ENCODE data around the gene TEKTIP1.

TEKTIP1 gene

GRCh38 chr19:3517638-3518037, 21.3 kb upstream of the TEKTIP1 start:
- Histone ChIP-seq H3K4me1 (ENCODE audit: control insufficient read depth, insufficient read depth, low read length, poor library complexity, severe bottlenecking) (peaks cover 5% of the 10 kb centered on the region), H3K4me3 (ENCODE audit: extremely low read depth, insufficient read depth, low read length, poor library complexity, severe bottlenecking) (no peak overlapping the region), H3K27ac (ENCODE audit: low read depth, low read length, severe bottlenecking) (no peak overlapping the region), H3K9me3 (ENCODE audit: control insufficient read depth, low read length) (no peaks in the 10 kb centered on the region), H3K36me3 (ENCODE audit: control insufficient read depth, insufficient read depth, low read length) (peaks cover 55% of the 10 kb centered on the region)
- WGBS, 2 experiments (ENCODE audit: insufficient coverage in 2 of 2): 100% methylated on average over 1 of the region's 2 CpGs

- Histone ChIP-seq H3K9me3 (ENCODE audit: control insufficient read depth, low read length) (no peaks in the 10 kb centered on the region), H3K27ac (ENCODE audit: low read depth, low read length, severe bottlenecking) (no peak overlapping the region), H3K4me1 (ENCODE audit: control insufficient read depth, insufficient read depth, low read length, poor library complexity, severe bottlenecking) (peaks cover 5% of the 10 kb centered on the region), H3K4me3 (ENCODE audit: extremely low read depth, insufficient read depth, low read length, poor library complexity, severe bottlenecking) (no peak overlapping the region), H3K36me3 (ENCODE audit: control insufficient read depth, insufficient read depth, low read length) (peaks cover 56% of the 10 kb centered on the region)
- WGBS, 2 experiments (ENCODE audit: insufficient coverage in 2 of 2): 74 to 76% methylated on average over 9 to 10 of the region's 10 CpGs
Measured at GRCh38 chr19:3518255-3518654, 20.7 kb upstream of the TEKTIP1 start.

- 100% methylated on average over 2 of the region's 2 CpGs; no CpG with 5 or more reads in 1 of the 2 experiments for WGBS, 2 experiments (ENCODE audit: insufficient coverage in 2 of 2)
- H3K27ac ChIP-seq (ENCODE audit: low read depth, low read length, severe bottlenecking): no peak overlapping the region
- peaks cover 60% of the 10 kb centered on the region for H3K36me3 ChIP-seq (ENCODE audit: control insufficient read depth, insufficient read depth, low read length)
- H3K4me3 ChIP-seq (ENCODE audit: extremely low read depth, insufficient read depth, low read length, poor library complexity, severe bottlenecking): no peak overlapping the region
- H3K4me1 ChIP-seq (ENCODE audit: control insufficient read depth, insufficient read depth, low read length, poor library complexity, severe bottlenecking): peaks cover 5% of the 10 kb centered on the region
- H3K9me3 ChIP-seq (ENCODE audit: control insufficient read depth, low read length): no peaks in the 10 kb centered on the region
Measured at GRCh38 chr19:3518659-3519058, 20.3 kb upstream of the TEKTIP1 start.

- 94 to 98% methylated on average over 16 of the region's 18 CpGs for WGBS, 2 experiments (ENCODE audit: insufficient coverage in 2 of 2)
- H3K27ac ChIP-seq (ENCODE audit: low read depth, low read length, severe bottlenecking): no peak overlapping the region
Measured at GRCh38 chr19:3519126-3519525, 19.8 kb upstream of the TEKTIP1 start.

DNA sequence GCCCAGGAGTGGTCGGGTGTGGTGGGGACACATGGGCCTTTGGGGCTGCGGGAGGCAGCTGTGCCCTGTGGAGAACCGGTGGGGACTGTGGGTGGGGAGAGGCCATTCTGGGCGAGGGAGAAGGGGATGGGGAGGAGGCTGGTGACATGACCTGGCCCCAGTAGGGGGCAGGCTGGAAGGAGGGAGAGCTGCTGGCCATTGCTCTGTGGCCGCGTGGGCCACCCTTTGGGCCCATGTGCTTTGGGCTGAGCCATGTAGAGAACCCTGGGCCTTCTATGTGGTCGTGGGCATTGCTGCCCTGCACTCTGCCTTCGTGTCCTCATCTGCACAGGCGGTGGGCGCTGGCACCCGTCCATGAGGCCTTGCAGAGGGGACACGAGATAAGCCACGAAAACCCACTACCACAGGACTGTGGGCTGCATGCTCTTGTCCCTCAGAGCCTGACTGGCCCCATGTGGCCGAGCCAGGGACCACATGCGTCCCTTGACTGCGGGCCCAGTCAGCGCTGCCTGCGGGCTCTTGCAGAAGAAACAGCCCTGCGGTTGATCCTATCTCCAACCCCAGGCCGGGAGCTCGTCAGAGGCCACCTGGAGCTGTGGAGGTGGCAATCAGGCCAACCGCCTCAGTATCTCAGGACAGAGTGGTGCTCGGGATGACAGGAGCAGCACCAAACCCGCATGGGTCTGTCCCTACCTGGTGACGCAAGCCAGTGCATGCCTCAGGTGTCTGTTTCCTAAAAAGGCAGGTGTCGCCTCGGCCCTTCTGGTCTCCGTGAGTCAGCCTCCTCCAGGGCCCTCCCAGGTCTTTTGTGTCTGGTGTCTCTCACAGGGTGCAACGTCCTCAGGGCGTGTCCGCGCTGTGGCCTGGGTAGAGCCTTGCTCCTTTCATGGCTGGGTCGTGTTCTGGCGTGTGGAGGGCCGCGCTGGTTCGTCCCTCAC, 18.5 kb upstream of the TEKTIP1 start:
- Histone ChIP-seq H3K36me3 (ENCODE audit: control insufficient read depth, insufficient read depth, low read length) (peaks cover 71% of the 10 kb centered on the region), H3K27ac (ENCODE audit: low read depth, low read length, severe bottlenecking) (no peak overlapping the region), H3K4me3 (ENCODE audit: extremely low read depth, insufficient read depth, low read length, poor library complexity, severe bottlenecking) (no peak overlapping the region), H3K9me3 (ENCODE audit: control insufficient read depth, low read length) (no peaks in the 10 kb centered on the region), H3K4me1 (ENCODE audit: control insufficient read depth, insufficient read depth, low read length, poor library complexity, severe bottlenecking) (peaks cover 1% of the 10 kb centered on the region)
- WGBS, 2 experiments (ENCODE audit: insufficient coverage in 2 of 2): 95 to 96% methylated on average over 33 to 36 of the region's 37 CpGs

More at GRCh38 chr19:3519126-3519525, 19.8 kb upstream of the TEKTIP1 start:
- peaks cover 63% of the 10 kb centered on the region for H3K36me3 ChIP-seq (ENCODE audit: control insufficient read depth, insufficient read depth, low read length)
- no peaks in the 10 kb centered on the region for H3K9me3 ChIP-seq (ENCODE audit: control insufficient read depth, low read length)
- peaks cover 5% of the 10 kb centered on the region for H3K4me1 ChIP-seq (ENCODE audit: control insufficient read depth, insufficient read depth, low read length, poor library complexity, severe bottlenecking)
- no peak overlapping the region for H3K4me3 ChIP-seq (ENCODE audit: extremely low read depth, insufficient read depth, low read length, poor library complexity, severe bottlenecking)

- H3K36me3 ChIP-seq (ENCODE audit: control insufficient read depth, insufficient read depth, low read length): peaks cover 74% of the 10 kb centered on the region
- H3K27ac ChIP-seq (ENCODE audit: low read depth, low read length, severe bottlenecking): no peak overlapping the region
- H3K9me3 ChIP-seq (ENCODE audit: control insufficient read depth, low read length): no peaks in the 10 kb centered on the region
- WGBS, 2 experiments (ENCODE audit: insufficient coverage in 2 of 2): 91 to 98% methylated on average over 4 to 5 of the region's 7 CpGs
- no peaks in the 10 kb centered on the region for H3K4me1 ChIP-seq (ENCODE audit: control insufficient read depth, insufficient read depth, low read length, poor library complexity, severe bottlenecking)
- H3K4me3 ChIP-seq (ENCODE audit: extremely low read depth, insufficient read depth, low read length, poor library complexity, severe bottlenecking): no peak overlapping the region
Measured at GRCh38 chr19:3521104-3521445, 17.9 kb upstream of the TEKTIP1 start.

GRCh38 chr19:3522421-3523360, 16.3 kb upstream of the TEKTIP1 start:
- 90 to 97% methylated on average over 25 to 37 of the region's 40 CpGs for WGBS, 2 experiments (ENCODE audit: insufficient coverage in 2 of 2)
- H3K9me3 ChIP-seq (ENCODE audit: control insufficient read depth, low read length): no peaks in the 10 kb centered on the region
- no peak overlapping the region for H3K4me3 ChIP-seq (ENCODE audit: extremely low read depth, insufficient read depth, low read length, poor library complexity, severe bottlenecking)
- peaks cover 84% of the 10 kb centered on the region for H3K36me3 ChIP-seq (ENCODE audit: control insufficient read depth, insufficient read depth, low read length)
- no peak overlapping the region for H3K27ac ChIP-seq (ENCODE audit: low read depth, low read length, severe bottlenecking)
- no peaks in the 10 kb centered on the region for H3K4me1 ChIP-seq (ENCODE audit: control insufficient read depth, insufficient read depth, low read length, poor library complexity, severe bottlenecking)

DNA sequence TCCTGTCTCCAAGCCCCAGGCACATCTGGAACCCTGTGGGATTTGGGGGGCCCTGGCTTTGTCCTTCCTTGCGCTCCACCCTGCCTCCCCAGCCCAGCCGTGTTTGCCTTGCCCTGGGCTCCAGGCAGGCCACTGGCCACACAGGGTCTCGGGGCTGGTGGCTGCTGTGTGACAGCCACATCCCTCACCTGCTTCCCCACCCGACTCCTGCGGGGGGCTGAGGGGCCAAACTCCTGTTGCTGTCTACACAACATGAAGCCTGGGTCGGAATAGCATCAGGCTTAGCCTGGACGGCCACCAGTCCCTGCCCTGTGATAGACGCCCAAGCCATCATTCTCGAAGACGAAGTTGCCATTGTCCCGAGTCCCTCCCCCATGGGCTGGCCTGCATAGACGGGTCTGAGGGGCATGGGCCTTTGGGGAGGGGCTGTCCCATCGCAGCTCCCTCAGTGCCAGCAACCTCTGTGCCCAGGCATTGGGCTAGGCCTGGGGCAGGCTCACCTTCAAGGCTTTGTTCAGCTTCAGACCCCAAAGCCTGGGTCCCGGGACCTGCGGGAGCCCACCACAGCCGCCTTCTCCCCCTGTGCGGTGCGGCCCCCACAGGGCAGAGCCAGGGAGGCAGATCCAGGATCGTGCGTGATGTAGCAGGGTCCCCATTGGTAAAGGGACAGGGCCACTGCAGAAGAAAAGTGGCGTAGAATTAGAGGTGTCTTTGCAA, 15.5 kb upstream of the TEKTIP1 start:
- H3K36me3 ChIP-seq (ENCODE audit: control insufficient read depth, insufficient read depth, low read length): peaks cover 87% of the 10 kb centered on the region
- no peak overlapping the region for H3K27ac ChIP-seq (ENCODE audit: low read depth, low read length, severe bottlenecking)
- H3K4me1 ChIP-seq (ENCODE audit: control insufficient read depth, insufficient read depth, low read length, poor library complexity, severe bottlenecking): no peaks in the 10 kb centered on the region
- H3K9me3 ChIP-seq (ENCODE audit: control insufficient read depth, low read length): no peaks in the 10 kb centered on the region
- 95 to 97% methylated on average over 17 to 20 of the region's 21 CpGs for WGBS, 2 experiments (ENCODE audit: insufficient coverage in 2 of 2)
- H3K4me3 ChIP-seq (ENCODE audit: extremely low read depth, insufficient read depth, low read length, poor library complexity, severe bottlenecking): no peak overlapping the region

GRCh38 chr19:3524078-3524842, 14.7 kb upstream of the TEKTIP1 start:
- H3K9me3 ChIP-seq (ENCODE audit: control insufficient read depth, low read length): no peaks in the 10 kb centered on the region
- WGBS, 2 experiments (ENCODE audit: insufficient coverage in 2 of 2): 97 to 98% methylated on average over 24 to 32 of the region's 33 CpGs
- peaks cover 81% of the 10 kb centered on the region for H3K36me3 ChIP-seq (ENCODE audit: control insufficient read depth, insufficient read depth, low read length)
- no peak overlapping the region for H3K27ac ChIP-seq (ENCODE audit: low read depth, low read length, severe bottlenecking)
- H3K4me3 ChIP-seq (ENCODE audit: extremely low read depth, insufficient read depth, low read length, poor library complexity, severe bottlenecking): no peak overlapping the region
- no peaks in the 10 kb centered on the region for H3K4me1 ChIP-seq (ENCODE audit: control insufficient read depth, insufficient read depth, low read length, poor library complexity, severe bottlenecking)
